ENCODE results near the gene CENPC.

DNA sequence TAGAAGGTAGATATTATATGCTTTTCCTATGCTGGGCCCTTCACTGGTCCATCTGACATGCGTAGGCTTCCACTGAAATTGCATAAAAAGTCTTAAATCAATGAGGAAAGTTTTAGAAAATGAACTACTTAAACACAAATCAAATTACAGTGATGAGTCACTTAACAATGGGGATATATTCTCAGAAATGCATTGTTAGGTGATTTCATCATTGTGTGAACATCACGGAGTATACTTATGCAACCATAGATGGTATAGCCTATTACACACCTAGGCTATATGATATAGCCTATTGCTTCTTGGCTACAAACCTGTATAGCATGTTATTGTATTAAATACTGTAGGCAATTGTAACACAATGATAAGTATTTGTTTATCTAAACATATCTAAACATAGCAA, 23.5 kb upstream of the CENPC start:
- TF ChIP-seq, protein P1, sequence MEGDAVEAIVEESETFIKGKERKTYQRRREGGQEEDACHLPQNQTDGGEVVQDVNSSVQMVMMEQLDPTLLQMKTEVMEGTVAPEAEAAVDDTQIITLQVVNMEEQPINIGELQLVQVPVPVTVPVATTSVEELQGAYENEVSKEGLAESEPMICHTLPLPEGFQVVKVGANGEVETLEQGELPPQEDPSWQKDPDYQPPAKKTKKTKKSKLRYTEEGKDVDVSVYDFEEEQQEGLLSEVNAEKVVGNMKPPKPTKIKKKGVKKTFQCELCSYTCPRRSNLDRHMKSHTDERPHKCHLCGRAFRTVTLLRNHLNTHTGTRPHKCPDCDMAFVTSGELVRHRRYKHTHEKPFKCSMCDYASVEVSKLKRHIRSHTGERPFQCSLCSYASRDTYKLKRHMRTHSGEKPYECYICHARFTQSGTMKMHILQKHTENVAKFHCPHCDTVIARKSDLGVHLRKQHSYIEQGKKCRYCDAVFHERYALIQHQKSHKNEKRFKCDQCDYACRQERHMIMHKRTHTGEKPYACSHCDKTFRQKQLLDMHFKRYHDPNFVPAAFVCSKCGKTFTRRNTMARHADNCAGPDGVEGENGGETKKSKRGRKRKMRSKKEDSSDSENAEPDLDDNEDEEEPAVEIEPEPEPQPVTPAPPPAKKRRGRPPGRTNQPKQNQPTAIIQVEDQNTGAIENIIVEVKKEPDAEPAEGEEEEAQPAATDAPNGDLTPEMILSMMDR (conservative IDR thresholded peaks at IDR 0.05; ENCODE audit: low read depth, low read length), result no peak
- TF ChIP-seq POLR2A (IDR thresholded peaks at IDR 0.05; ENCODE audit: low read depth, low read length) (no peak), CEBPB (IDR thresholded peaks at IDR 0.05; ENCODE audit: low read depth, low read length) (no peak), MXI1 (IDR thresholded peaks at IDR 0.05; ENCODE audit: borderline replicate concordance, low read depth, low read length) (no peak), RFX5 (IDR thresholded peaks at IDR 0.05; ENCODE audit: low read depth, low read length) (no peak), BHLHE40 (IDR thresholded peaks at IDR 0.05; ENCODE audit: low read depth, low read length) (no peak), RAD21 (IDR thresholded peaks at IDR 0.05; ENCODE audit: low read length) (no peak), NFE2L2 (IDR thresholded peaks at IDR 0.05; ENCODE audit: low read depth, low read length) (no peak), CHD1 (IDR thresholded peaks at IDR 0.05; ENCODE audit: low read depth, low read length) (no peak)
- TF ChIP-seq, protein P2, sequence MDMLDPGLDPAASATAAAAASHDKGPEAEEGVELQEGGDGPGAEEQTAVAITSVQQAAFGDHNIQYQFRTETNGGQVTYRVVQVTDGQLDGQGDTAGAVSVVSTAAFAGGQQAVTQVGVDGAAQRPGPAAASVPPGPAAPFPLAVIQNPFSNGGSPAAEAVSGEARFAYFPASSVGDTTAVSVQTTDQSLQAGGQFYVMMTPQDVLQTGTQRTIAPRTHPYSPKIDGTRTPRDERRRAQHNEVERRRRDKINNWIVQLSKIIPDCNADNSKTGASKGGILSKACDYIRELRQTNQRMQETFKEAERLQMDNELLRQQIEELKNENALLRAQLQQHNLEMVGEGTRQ (IDR thresholded peaks at IDR 0.05; ENCODE audit: low read depth, low read length), result no peak
